ENCODE results near the gene SELENOM.

Gene SELENOM

DNA sequence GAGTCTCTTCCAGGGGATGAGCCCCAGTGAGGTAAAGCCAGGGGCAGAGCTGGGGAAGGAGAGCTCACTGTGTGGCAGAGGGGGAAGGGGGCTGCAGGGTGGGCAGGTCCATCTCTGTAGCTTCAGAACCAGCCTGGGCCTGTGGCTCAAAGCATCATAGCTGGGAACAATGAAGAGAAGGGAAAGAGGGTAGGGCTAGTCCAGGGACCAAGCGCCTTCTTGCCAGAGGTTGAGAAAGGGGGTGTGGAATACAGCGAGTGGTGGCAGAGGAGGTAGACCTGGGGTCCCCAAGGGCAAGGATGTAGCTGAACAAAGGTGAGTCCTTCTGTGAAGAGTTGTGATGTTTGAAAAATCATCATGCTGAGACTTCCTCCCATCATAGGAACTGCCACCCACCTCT is 34.2 kb upstream of the SELENOM start:
- TF ChIP-seq SIN3A (IDR thresholded peaks at IDR 0.05; ENCODE audit: borderline replicate concordance, insufficient read depth, low read length) (no peak), POLR2AphosphoS5 (IDR thresholded peaks at IDR 0.05; ENCODE audit: low read depth, low read length) (no peak), TAF1 (IDR thresholded peaks at IDR 0.05; ENCODE audit: borderline replicate concordance, insufficient read depth, low read length) (no peak), FOXP2 (optimal IDR thresholded peaks at IDR 0.05; ENCODE audit: borderline replicate concordance, extremely low read depth, extremely low read length, insufficient read depth) (no peak)
- TF ChIP-seq, protein P1, sequence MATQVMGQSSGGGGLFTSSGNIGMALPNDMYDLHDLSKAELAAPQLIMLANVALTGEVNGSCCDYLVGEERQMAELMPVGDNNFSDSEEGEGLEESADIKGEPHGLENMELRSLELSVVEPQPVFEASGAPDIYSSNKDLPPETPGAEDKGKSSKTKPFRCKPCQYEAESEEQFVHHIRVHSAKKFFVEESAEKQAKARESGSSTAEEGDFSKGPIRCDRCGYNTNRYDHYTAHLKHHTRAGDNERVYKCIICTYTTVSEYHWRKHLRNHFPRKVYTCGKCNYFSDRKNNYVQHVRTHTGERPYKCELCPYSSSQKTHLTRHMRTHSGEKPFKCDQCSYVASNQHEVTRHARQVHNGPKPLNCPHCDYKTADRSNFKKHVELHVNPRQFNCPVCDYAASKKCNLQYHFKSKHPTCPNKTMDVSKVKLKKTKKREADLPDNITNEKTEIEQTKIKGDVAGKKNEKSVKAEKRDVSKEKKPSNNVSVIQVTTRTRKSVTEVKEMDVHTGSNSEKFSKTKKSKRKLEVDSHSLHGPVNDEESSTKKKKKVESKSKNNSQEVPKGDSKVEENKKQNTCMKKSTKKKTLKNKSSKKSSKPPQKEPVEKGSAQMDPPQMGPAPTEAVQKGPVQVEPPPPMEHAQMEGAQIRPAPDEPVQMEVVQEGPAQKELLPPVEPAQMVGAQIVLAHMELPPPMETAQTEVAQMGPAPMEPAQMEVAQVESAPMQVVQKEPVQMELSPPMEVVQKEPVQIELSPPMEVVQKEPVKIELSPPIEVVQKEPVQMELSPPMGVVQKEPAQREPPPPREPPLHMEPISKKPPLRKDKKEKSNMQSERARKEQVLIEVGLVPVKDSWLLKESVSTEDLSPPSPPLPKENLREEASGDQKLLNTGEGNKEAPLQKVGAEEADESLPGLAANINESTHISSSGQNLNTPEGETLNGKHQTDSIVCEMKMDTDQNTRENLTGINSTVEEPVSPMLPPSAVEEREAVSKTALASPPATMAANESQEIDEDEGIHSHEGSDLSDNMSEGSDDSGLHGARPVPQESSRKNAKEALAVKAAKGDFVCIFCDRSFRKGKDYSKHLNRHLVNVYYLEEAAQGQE (IDR thresholded peaks at IDR 0.05; ENCODE audit: insufficient read depth in 1 of 2, low read depth in 2 of 2, low read length in 2 of 2): no peak

DNA sequence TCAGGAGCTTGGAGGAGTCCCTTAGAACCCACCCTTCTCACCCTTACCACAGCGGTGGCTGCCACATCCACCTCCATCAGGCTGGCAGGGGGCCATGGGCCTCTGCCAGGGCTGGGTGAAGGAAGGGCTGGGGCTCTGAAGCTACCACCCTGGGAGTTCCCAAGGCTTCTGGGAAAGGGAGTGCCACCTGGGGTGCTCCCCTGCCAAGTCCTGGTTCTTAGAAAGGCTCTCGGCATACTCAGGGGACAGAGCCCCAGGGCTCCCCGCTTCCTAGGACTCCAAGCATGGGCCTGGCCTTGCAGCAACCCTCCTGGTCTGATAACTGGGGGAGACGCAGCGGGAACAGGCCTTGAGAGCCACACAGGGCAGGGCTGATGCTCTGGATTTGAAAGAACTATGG is 33.4 kb upstream of the SELENOM start:
- TF ChIP-seq TAF1 (IDR thresholded peaks at IDR 0.05; ENCODE audit: borderline replicate concordance, insufficient read depth, low read length) (no peak), SIN3A (IDR thresholded peaks at IDR 0.05; ENCODE audit: borderline replicate concordance, insufficient read depth, low read length) (no peak), POLR2AphosphoS5 (IDR thresholded peaks at IDR 0.05; ENCODE audit: low read depth, low read length) (no peak), FOXP2 (optimal IDR thresholded peaks at IDR 0.05; ENCODE audit: borderline replicate concordance, extremely low read depth, extremely low read length, insufficient read depth) (no peak)
- TF ChIP-seq, protein P1 (IDR thresholded peaks at IDR 0.05; ENCODE audit: insufficient read depth in 1 of 2, low read depth in 2 of 2, low read length in 2 of 2): no peak

DNA sequence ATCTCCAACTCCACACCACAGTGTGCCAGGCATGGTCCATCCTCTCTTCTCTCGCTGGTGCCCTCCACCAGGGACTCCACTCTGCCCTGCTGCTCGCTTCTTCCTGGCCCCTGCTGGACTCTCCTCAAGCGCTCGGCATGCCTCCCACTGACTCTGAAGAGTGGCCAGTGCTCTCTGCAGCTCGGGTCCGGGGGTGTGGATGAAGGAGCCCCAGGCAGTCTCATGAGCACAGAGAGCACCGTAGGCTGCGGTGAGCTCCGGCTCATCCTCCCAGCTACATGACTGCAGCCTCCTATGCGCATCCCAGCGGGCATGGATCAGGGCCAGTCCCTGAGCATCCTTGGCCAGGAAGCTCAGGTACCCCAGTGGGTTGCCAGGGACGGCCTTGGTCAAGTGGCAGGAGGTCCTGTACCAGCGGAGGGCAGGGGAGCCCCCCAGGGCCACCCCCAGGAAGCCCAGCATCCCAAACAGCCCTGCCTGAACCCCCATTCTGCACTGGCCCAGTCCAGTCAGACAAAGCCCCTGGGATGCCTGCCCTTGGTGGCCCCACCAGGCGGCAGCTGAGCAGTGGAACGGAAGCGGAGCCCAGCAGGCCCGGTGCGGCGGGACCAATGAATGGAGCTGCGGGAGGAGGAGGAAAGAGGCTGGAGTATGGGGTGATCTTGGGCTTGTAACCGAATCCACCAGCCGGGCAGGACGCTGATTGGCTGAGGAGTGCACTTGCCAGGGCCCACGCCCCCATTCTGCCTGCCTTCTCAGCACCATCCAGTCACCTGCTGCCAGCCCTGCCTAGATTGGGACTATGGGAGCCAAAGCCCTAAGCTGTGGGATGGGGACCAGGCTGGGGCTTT is 32.7 kb upstream of the SELENOM start, which contains the start of gene PLA2G3:
PLA2G3 (minus strand) TSS at position 643 of the 851 bp plus-strand sequence; CDS start at position 489, 154 bp downstream.
- no peak for TF ChIP-seq FOXP2 (optimal IDR thresholded peaks at IDR 0.05; ENCODE audit: borderline replicate concordance, extremely low read depth, extremely low read length, insufficient read depth)
- TF ChIP-seq TAF1 (IDR thresholded peaks at IDR 0.05; ENCODE audit: borderline replicate concordance, insufficient read depth, low read length): no peak
- TF ChIP-seq SIN3A (IDR thresholded peaks at IDR 0.05; ENCODE audit: borderline replicate concordance, insufficient read depth, low read length): no peak
- no peak for TF ChIP-seq POLR2AphosphoS5 (IDR thresholded peaks at IDR 0.05; ENCODE audit: low read depth, low read length)
- TF ChIP-seq, protein P1 (IDR thresholded peaks at IDR 0.05; ENCODE audit: insufficient read depth in 1 of 2, low read depth in 2 of 2, low read length in 2 of 2): no peak

DNA sequence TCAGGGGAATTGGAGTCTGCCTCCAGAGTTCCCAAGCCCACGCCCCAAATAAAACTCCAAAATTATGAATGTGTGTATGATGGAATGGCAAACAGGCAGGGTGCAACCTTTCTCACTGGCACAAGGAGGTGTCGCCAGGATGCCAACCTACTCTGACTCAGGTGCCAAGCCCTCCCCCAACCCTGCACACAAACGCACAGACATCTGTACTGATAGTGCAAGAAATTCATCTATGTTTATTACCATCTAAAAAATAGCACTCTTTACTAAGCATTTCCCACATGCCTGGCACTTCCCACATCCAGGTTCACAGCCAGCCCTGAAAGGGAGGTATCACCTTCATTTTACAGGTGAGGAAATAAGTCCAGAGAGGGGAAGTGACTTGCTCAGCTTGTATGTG is 31.7 kb upstream of the SELENOM start:
- TF ChIP-seq SIN3A (IDR thresholded peaks at IDR 0.05; ENCODE audit: borderline replicate concordance, insufficient read depth, low read length) (no peak), POLR2AphosphoS5 (IDR thresholded peaks at IDR 0.05; ENCODE audit: low read depth, low read length) (no peak), TAF1 (IDR thresholded peaks at IDR 0.05; ENCODE audit: borderline replicate concordance, insufficient read depth, low read length) (no peak), FOXP2 (optimal IDR thresholded peaks at IDR 0.05; ENCODE audit: borderline replicate concordance, extremely low read depth, extremely low read length, insufficient read depth) (no peak)
- TF ChIP-seq, protein P1 (IDR thresholded peaks at IDR 0.05; ENCODE audit: insufficient read depth in 1 of 2, low read depth in 2 of 2, low read length in 2 of 2): no peak

Measured in PFSK-1 (cell line).